AG04449 (cell line): Measurements from ENCODE around the gene PAX5.

Source experiments
- CTCF ChIA-PET: fragments of 350-600 bp; formaldehyde crosslinking; extraction: SDS; loops from one replicate; lab custom pipeline; 2021; ENCODE audit warnings: antibody characterized with exemption; lab: Yijun Ruan, JAX
- POLR2A ChIA-PET: fragments of 400-600, 350-600 bp; formaldehyde crosslinking; extraction: SDS; loops from one replicate; lab custom pipeline; 2020; ENCODE audit warnings: antibody characterized with exemption, inconsistent platforms; lab: Yijun Ruan, JAX
- DNase-seq: peaks from one replicate; pipeline ENCODE4 v3.0.0-alpha.2; 2010; ENCODE audit warnings: low read depth, low spot score
- H3K4me3 ChIP-seq: 2 replicates; pipeline ENCODE4 v1.5.1; 2011; ENCODE audit warnings: low read depth, mild to moderate bottlenecking, control low read depth, low read length
- TF ChIP-seq, protein P1 (sequence below): IDR thresholded peaks from one replicate; pipeline ENCODE4 v1.5.1; 2011; ENCODE audit warnings: mild to moderate bottlenecking, moderate library complexity, low read length, control low read depth, inconsistent platforms; ENCODE audit not compliant: insufficient read depth; ENCODE audit errors: missing control alignments

Gene PAX5

GRCh38 chr9:36901528-36901927, 132.5 kb downstream of the PAX5 start:
- no peak for DNase-seq
- TF ChIP-seq, protein P1, sequence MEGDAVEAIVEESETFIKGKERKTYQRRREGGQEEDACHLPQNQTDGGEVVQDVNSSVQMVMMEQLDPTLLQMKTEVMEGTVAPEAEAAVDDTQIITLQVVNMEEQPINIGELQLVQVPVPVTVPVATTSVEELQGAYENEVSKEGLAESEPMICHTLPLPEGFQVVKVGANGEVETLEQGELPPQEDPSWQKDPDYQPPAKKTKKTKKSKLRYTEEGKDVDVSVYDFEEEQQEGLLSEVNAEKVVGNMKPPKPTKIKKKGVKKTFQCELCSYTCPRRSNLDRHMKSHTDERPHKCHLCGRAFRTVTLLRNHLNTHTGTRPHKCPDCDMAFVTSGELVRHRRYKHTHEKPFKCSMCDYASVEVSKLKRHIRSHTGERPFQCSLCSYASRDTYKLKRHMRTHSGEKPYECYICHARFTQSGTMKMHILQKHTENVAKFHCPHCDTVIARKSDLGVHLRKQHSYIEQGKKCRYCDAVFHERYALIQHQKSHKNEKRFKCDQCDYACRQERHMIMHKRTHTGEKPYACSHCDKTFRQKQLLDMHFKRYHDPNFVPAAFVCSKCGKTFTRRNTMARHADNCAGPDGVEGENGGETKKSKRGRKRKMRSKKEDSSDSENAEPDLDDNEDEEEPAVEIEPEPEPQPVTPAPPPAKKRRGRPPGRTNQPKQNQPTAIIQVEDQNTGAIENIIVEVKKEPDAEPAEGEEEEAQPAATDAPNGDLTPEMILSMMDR, result no peak
- ChIA-PET POLR2A (no interaction called here), CTCF (no interaction called here)
- H3K4me3 ChIP-seq, result no peak overlapping the region

GRCh38 chr9:36900856-36901220, 133.2 kb downstream of the PAX5 start:
- TF ChIP-seq, protein P1, result no peak
- no peak for DNase-seq
- ChIA-PET CTCF (no interaction called here), POLR2A (no interaction called here)
- H3K4me3 ChIP-seq, result no peak overlapping the region

DNA sequence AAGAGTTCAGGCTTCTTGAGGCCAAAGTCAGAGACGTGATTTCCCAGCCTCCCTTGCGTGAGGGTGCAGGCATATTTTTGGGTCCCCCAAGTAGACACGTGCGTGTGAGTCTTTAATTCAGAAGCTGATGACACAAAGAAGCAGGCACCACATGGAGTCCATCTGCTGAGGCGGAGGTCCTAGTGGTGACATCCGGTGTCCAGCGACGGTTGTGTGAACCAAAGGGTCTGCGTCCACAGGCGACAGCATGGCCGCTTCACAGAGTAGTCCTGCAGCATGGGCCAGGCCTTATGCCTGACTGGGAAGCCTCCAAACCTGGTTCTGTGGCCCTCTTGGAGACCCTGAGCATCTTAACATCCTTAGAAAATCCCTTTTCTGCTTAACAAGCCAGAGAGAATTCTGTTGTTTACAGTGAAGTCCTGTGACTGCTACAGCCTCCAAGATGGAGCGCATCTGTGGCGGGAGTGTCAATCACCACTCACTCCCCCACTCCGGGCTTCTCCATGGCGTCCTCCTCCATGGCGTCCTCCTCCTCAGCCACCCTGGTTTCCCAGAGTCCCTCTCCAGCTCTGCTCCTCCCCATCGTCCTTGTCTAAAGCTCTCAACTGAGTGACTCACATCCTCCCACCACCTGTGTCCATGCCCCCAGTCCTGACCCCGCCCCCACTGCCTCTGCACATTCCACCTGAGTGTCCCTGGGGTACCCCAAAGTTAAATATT, 133.8 kb downstream of the PAX5 start:
- POLR2A ChIA-PET, result no interaction called here
- no peak for DNase-seq

GRCh38 chr9:36899406-36899805, 134.7 kb downstream of the PAX5 start:
- CTCF ChIA-PET, result no interaction called here
- TF ChIP-seq, protein P1, result no peak
- POLR2A ChIA-PET, result no interaction called here
- H3K4me3 ChIP-seq, result no peak overlapping the region
- no peak for DNase-seq

More for the DNA sequence above, 133.8 kb downstream of the PAX5 start:
- no peak overlapping the region for H3K4me3 ChIP-seq
- CTCF ChIA-PET, result no interaction called here
- TF ChIP-seq, protein P1, result no peak

- POLR2A ChIA-PET, result no interaction called here
- TF ChIP-seq, protein P1, result no peak
- no peak overlapping the region for H3K4me3 ChIP-seq
- no peak for DNase-seq
- CTCF ChIA-PET, result interaction anchor here (1.2 kb wide), 1 partner anchor 25 kb away, joined by 4 read pairs; no protein-coding TSS in a partner anchor
Observed at GRCh38 chr9:36898431-36899020, 135.5 kb downstream of the PAX5 start.

DNA sequence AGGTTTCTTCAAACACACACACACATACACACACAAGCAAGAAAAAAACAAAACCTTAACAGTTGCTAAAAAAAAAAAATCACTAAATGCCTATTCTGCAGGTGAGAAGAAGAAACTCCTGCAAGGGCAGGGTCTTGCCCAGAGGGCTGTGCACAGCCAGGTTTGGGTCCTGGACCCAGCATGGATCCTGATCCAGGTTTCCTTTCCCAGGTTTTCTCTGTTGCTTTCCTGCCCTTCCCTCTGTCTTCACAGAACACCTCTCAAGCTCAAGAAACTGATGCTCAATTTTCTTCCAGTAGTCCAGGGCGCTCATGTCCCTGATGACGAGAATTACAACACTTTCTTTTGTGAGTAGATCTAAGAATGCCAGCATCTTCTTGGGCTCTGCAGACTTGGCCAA, 136.6 kb downstream of the PAX5 start:
- ChIA-PET POLR2A (no interaction called here), CTCF (interaction anchor here (1.3 to 1.4 kb wide), 2 partner anchors 21 to 24 kb away, joined by 3 to 4 read pairs; no protein-coding TSS in a partner anchor)
- TF ChIP-seq, protein P1, result no peak
- no peak for DNase-seq
- H3K4me3 ChIP-seq, result no peak overlapping the region
